ENCODE results near the gene KRT40. TPM values are rescaled to one million over a fixed set of nuclear protein-coding genes. Genes with fewer than 3 reads are reported as not detected.

The KRT40 gene
- total and polyA plus RNA-seq, 10 of the 15 experiments (the other 5 are each of a cell fraction or from before 2014, with no cell fraction given) = not detected

DNA sequence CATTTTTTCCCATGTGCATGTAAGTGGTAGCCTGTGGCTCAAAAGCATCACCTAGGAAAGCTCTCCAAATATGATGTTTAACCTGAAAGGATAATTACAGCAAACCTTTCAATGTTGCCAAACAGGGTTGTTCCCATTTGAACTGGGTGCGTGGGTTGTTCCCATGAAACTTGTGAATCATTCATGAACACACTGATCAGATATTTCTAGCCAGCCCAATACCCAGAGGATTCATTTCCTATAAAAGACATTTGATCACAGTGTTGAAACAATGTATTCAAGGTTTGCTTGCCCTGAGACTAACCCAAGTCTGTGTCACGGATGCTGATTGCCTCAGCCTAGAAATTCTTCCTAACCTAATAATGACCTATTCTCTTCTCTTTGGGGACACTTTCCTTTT is 30.2 kb downstream of the KRT40 start:
- H3K79me2 ChIP-seq (ENCODE audit: control insufficient read depth, insufficient read depth, low read length) = no peaks in the 10 kb centered on the region
- ChIA-PET RAD21 (ENCODE audit: unreplicated experiment) (no interaction called here), SMC1A (ENCODE audit: uncharacterized antibody, unreplicated experiment) (no interaction called here), CTCF (no interaction called here), POLR2A (no interaction called here)
- no peak for FAIRE-seq
- no peak for TF ChIP-seq RCOR1 (conservative IDR thresholded peaks at IDR 0.05; ENCODE audit: low read depth, low read length)
- H3K4me1 ChIP-seq (ENCODE audit: control insufficient read depth, insufficient read depth, low read length) = no peaks in the 10 kb centered on the region
- H4K20me1 ChIP-seq (ENCODE audit: control insufficient read depth, insufficient read depth) = no peaks in the 10 kb centered on the region
- DNase-seq (ENCODE audit: low read depth, low spot score) = no peak
- H3K27ac ChIP-seq (ENCODE audit: control insufficient read depth, insufficient read depth) = no peak overlapping the region
- in situ Hi-C loops (cut with MboI) (no loop called here), intact Hi-C loops (cut with micrococcal nuclease; ENCODE audit: unreplicated experiment) (no loop called here)
- 0% methylated on average over 2 of the region's 2 CpGs for WGBS (ENCODE audit: insufficient coverage, insufficient replicate concordance, low lambda C conversion rate, missing lambda C conversion rate)
- no peaks in the 10 kb centered on the region for H3K36me3 ChIP-seq (ENCODE audit: control insufficient read depth in 2 of 2, insufficient read depth in 2 of 2, low read length in 1 of 2)
- no peaks in the 10 kb centered on the region for H3K27me3 ChIP-seq (replicated peaks in 1 of 2; ENCODE audit: control insufficient read depth in 2 of 2, insufficient read depth in 2 of 2, low read length in 1 of 2)
- no TSS peak for BruUV-seq (replicated peaks)
- ATAC-seq = no peak
- H3K4me2 ChIP-seq (ENCODE audit: control insufficient read depth, insufficient read depth) = no peak overlapping the region
- H3K4me3 ChIP-seq = no peak overlapping the region
- H2AFZ ChIP-seq (ENCODE audit: control insufficient read depth, low read depth, low read length) = no peak overlapping the region
- H3K9me3 ChIP-seq (replicated peaks; ENCODE audit: control insufficient read depth, insufficient read depth, low read length) = no peaks in the 10 kb centered on the region
- no peak overlapping the region for H3K9ac ChIP-seq (ENCODE audit: control insufficient read depth, insufficient read depth, low read length)

- 0% methylated on average over 1 of the region's 1 CpG for WGBS (ENCODE audit: insufficient coverage, insufficient replicate concordance, low lambda C conversion rate, missing lambda C conversion rate)
- POLR2A ChIA-PET = no interaction called here
- no peaks in the 10 kb centered on the region for H3K79me2 ChIP-seq (ENCODE audit: control insufficient read depth, insufficient read depth, low read length)
- CTCF ChIA-PET = interaction anchor here (0.7 kb wide), 1 partner anchor 9 kb away, joined by 3 read pairs; no protein-coding TSS in a partner anchor
- H3K36me3 ChIP-seq (ENCODE audit: control insufficient read depth in 2 of 2, insufficient read depth in 2 of 2, low read length in 1 of 2) = no peaks in the 10 kb centered on the region
- no TSS peak for BruUV-seq (replicated peaks)
- H3K9me3 ChIP-seq (replicated peaks; ENCODE audit: control insufficient read depth, insufficient read depth, low read length) = no peaks in the 10 kb centered on the region
- no peak overlapping the region for H2AFZ ChIP-seq (ENCODE audit: control insufficient read depth, low read depth, low read length)
- no peak overlapping the region for H3K4me2 ChIP-seq (ENCODE audit: control insufficient read depth, insufficient read depth)
- no peaks in the 10 kb centered on the region for H3K27me3 ChIP-seq (replicated peaks in 1 of 2; ENCODE audit: control insufficient read depth in 2 of 2, insufficient read depth in 2 of 2, low read length in 1 of 2)
- FAIRE-seq = no peak
- no peak overlapping the region for H3K27ac ChIP-seq (ENCODE audit: control insufficient read depth, insufficient read depth)
- no peak overlapping the region for H3K4me3 ChIP-seq
- no peaks in the 10 kb centered on the region for H3K4me1 ChIP-seq (ENCODE audit: control insufficient read depth, insufficient read depth, low read length)
- no peak overlapping the region for H3K9ac ChIP-seq (ENCODE audit: control insufficient read depth, insufficient read depth, low read length)
- SMC1A ChIA-PET (ENCODE audit: uncharacterized antibody, unreplicated experiment) = interaction anchor here (1.2 kb wide), 1 partner anchor 438 kb away, joined by 3 read pairs; no protein-coding TSS in a partner anchor
- intact Hi-C loops (cut with micrococcal nuclease; ENCODE audit: unreplicated experiment) = no loop called here
- in situ Hi-C loops (cut with MboI) = no loop called here
- ATAC-seq = no peak
- RAD21 ChIA-PET (ENCODE audit: unreplicated experiment) = no interaction called here
- no peak for DNase-seq (ENCODE audit: low read depth, low spot score)
- no peaks in the 10 kb centered on the region for H4K20me1 ChIP-seq (ENCODE audit: control insufficient read depth, insufficient read depth)
- TF ChIP-seq NFYB (IDR thresholded peaks at IDR 0.05; ENCODE audit: insufficient read depth, low read depth, low read length) = no peak
- TF ChIP-seq ZBTB40 (IDR thresholded peaks at IDR 0.05; ENCODE audit: borderline replicate concordance) = no peak
- no peak for TF ChIP-seq TCF7 (IDR thresholded peaks at IDR 0.05; ENCODE audit: borderline replicate concordance)
- TF ChIP-seq ZNF622 (IDR thresholded peaks at IDR 0.05) = no peak
- TF ChIP-seq HDAC2 (IDR thresholded peaks at IDR 0.05) = no peak
- no peak for TF ChIP-seq NKRF (conservative IDR thresholded peaks at IDR 0.05)
Measured at GRCh38 chr17:40952661-40953060, 31.5 kb downstream of the KRT40 start.
